NCI-H82 (cell line): Measurements from ENCODE around the gene CCND1.
A peak's percentile ranks its signal among the peaks of the same experiment; 100 is the strongest.

Experiments used
- DNase-seq: peaks from one replicate; lab custom pipeline; 2025; lab: John Stamatoyannopoulos, UW

CCND1 gene

DNA sequence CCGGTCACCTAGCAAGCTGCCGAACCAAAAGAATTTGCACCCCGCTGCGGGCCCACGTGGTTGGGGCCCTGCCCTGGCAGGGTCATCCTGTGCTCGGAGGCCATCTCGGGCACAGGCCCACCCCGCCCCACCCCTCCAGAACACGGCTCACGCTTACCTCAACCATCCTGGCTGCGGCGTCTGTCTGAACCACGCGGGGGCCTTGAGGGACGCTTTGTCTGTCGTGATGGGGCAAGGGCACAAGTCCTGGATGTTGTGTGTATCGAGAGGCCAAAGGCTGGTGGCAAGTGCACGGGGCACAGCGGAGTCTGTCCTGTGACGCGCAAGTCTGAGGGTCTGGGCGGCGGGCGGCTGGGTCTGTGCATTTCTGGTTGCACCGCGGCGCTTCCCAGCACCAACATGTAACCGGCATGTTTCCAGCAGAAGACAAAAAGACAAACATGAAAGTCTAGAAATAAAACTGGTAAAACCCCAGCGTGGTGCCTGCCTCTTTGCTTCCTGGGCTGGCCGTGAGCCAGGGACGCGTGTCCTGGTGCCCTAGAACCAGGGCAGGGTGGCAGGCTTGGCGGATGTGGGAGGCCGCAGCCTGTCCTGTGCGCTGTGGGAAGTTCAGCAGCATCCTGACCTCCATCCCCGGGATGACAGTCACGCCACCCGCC is 13.2 kb downstream of the CCND1 start:
- DNase-seq, result no peak

DNA sequence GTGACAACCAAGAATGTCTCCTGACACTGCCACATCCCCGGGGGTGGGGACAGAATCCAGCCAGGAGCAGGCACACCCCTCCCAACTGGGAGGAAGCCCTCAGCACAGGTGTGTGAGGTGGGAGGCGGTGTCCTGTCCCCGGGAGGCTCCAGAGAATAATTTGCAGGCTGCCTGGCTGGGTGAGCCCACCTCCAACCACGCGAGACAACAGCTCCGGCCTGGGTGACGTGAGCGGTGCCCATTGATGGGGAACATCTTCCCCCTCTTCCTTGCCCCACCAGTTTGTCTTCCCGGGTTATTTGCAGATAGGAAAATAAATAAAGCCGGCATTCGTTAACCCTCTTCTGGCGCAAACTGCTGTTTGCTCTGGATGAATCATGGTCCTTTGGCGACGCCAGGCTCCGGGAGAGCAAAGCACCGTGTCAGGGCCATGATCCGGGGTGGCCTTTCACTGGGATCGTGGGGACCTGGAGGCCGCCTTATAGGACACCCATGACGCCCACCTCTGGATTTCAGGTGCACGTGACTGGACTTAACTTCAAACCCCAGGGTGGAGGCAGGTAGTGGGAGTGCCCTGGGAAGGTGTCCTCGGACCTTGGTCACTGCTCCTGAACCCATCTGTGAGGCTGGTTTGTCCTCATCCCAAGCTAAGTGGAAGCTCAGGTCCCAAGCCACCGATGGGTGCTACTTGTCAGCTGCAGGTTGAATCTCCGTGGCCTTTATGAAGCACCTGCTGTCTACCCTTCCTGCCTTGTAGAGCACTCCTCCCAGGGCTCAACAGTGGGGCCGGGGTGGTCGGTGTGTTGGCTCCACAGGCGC is 13.9 kb downstream of the CCND1 start:
- DNase-seq, result no peak

DNA sequence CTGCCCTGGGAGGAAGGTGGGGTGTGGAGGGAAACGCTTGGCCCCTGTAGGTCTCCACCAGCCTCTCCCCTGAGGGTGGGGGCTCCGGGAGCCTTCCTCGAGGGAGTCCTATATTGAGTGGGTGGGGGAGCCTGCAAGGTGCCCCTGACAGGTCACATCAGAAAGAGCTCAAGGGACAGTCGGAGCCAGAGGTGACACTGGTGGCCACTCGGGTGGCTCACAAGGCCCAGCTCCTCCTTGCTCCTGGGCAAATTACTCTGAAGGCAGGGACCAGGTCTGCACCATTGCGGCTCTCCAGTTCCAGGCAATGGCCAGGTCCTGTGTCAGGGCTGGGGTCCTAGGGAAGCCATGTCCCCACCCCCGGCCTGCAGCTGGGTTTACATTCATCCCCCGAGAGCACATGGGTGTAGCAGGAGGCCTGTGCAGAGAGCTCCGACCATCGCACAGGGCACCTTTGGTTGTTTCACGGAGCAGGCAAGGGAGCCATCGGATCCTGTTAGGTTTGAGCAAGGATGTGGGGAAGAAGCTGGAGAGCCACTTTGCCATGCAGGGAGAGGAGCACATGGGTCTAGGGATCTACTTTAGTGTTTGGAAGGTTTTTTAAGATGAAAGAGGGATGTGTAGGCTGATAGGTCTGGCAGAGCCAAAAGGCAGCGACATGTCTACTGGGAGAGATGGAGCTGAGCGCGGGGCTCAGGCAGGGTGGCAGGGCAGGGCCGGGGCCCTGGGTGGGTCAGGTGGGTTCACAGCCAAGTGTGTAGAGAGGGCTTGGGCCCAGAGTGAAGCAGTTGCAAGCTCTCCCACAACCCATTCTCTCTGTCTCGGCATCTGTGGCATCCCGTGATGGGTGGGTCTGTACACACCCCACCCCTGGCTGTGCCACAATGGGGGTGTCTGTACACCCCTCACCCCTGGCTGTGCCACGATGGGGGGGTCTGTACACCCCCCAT is 14.8 kb downstream of the CCND1 start:
- DNase-seq, result no peak

DNA sequence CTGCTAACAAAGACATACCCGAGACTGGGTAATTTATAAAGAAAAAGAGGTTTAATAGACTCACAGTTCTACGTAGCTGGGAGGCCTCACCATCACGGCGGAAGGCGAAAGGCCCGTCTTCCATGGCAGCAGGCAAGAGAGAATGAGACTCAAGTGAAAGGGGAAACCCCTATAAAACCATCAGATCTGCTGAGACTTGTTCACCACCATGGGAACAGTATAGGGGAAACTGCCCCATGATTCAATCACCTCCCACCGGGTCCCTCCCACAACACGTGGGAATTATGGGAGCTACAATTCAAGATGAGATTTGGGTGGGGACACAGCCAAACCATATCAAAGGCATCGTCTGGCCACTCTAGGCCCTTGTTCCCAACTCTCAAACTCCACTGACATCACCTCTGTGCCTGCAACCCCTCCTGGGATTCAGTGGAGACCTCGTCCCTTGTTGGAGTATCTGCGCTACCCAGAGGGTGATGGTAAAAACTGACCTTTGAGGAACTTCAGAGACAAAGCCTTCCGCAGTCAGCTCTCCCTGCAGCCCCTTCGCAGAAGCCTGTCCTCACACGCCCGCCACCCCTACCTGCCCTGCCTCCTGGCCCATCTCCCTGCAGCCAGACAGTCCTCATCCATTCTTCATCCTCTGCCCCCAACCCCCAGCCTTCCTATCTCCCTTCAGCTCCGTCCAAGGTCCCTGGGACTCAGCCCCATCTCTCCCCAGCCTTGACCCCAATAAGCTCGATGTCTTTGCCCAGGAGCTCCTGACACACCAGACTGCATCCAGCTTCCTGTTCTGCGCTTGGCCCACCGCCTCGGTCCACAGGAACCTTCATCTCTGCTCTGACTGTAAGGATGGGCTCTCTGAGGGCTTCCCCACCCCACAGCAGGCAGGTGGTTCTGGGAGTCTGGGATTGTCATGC is 15.8 kb downstream of the CCND1 start:
- no peak for DNase-seq

GRCh38 chr11:69657456-69657910 is 16.5 kb downstream of the CCND1 start:
- DNase-seq, result no peak

DNA sequence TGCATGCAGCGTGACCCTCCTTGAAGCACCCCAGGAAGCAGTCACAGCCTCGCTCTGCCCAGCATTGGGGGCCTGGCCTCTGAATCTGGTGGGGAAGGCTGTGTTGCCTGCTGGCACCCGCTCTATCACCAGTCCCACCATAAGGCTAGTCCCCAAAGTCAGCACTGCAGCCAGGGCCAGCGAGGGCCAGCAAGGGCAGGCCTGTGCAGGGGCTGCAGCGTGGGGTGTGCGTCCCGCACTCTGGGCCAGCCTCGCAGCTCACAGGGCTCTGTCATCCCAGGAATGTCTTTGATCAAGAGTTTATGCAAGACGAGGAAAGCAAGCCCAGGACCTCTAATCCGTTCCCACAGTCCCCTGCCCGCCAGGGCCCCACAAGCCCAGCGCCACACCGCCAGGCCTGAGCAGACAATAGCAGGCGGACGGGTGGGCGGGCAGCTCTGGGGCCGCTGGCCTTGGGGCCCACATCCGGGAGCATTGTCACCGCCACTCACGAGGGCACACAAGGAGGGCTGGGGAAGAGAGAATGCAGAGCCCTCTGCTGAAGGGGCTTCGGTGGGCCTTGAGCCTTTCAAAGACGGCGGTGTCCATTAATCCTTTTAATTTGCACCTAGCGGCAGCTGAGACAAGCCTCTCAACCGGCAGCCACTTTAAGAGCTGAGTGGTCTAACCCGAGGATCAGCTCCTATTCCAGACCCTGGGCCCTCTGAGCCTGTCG is 17.1 kb downstream of the CCND1 start:
- peak; percentile 72 for DNase-seq

GRCh38 chr11:69658626-69659450 is 17.9 kb downstream of the CCND1 start:
- DNase-seq, result no peak

GRCh38 chr11:69659591-69659990 is 18.6 kb downstream of the CCND1 start:
- DNase-seq, result no peak

- no peak for DNase-seq
These were observed 19.1 kb downstream of the CCND1 start for GRCh38 chr11:69660001-69660500.

- no peak for DNase-seq
These were observed 20.4 kb downstream of the CCND1 start for GRCh38 chr11:69661413-69661715.

GRCh38 chr11:69662021-69662698 is 21.2 kb downstream of the CCND1 start:
- peak; percentile 4 for DNase-seq

- no peak for DNase-seq
These were observed 21.9 kb downstream of the CCND1 start for GRCh38 chr11:69662806-69663205.

DNA sequence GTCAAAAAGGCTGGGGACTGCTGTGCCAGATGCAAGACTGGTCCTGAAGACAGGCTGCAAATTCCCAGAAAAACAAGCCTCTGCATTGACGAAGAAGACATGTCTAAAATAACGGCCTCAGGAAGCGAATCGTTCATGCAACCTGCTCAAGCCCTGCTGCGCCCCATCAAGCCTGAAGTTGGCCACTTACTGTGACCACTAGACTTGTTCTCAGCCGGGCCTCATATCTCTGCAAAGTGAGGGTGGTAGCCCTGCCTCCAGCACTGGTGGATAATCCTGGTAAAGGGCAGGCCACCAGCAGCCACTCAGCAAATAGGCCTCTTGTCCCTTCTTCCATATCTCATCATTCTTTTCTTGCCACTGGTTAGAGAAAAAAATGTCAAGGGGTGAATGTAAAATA is 22.4 kb downstream of the CCND1 start:
- DNase-seq, result no peak

- DNase-seq, result no peak
These were observed 23.3 kb downstream of the CCND1 start for GRCh38 chr11:69664103-69664775.

DNA sequence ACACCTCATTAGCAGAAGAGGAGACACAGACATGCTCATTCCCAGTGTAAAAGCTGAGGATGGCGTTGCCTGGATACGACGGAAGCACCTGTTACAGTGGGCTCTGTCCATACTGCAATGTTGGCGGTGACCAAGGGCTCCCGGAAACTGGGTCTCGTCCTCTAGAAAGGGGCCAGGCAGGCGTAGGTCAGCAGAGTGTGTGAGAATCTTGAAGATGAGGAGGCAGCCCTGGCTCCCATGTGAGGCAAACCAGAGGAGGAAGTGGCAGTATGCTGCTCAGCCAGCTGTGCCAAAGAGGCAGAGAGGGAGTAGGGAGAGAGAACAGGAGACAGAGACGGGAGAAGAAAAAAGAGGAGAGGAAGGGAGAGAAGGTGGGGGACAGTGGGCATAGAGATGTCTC is 23.9 kb downstream of the CCND1 start:
- DNase-seq, result no peak

GRCh38 chr11:69665669-69666068 is 24.7 kb downstream of the CCND1 start:
- no peak for DNase-seq

DNA sequence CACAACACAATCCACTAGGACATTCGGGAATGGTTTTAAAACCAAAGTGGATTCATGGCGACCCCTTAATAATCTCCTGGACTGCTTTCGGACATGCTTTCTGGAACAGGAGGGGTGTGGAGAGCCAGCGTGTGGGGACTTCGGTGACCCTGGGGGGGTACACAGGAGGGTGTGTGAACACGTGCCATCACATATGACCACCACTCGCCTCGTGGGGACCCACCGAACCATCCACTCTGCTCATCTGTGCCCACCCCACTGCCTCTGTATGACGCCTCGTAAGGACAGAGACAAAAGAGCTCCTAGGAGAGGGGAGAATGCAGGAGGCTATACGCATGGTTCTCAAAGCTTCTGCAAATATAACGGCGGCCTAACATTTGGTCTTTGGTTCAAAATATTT is 25.3 kb downstream of the CCND1 start:
- DNase-seq, result no peak

- no peak for DNase-seq
These were observed 26.0 kb downstream of the CCND1 start for GRCh38 chr11:69666752-69667536.
